Body of pancreas (tissue), 4 donors: Measurements from ENCODE around the gene PRRC2A.

Experiments used
- POLR2A ChIP-seq, 3 donors: fragments of 450-650 bp; IDR thresholded peaks; one replicate each; pipeline ENCODE4 v1.6.1; 2016; ENCODE audit warnings: antibody characterized with exemption in 3 of 3, mild to moderate bottlenecking in 2 of 3
- TF ChIP-seq, protein P1 (sequence below), 7 experiments: fragments of 450-650 bp in 4 of 7; fragments of 200-600 bp in 3 of 7; sonication (generic) in 3 of 7; IDR thresholded peaks; one replicate each; pipeline ENCODE4 v1.5.1; 2016 to 2019; ENCODE audit warnings: antibody characterized with exemption in 7 of 7

DNA sequence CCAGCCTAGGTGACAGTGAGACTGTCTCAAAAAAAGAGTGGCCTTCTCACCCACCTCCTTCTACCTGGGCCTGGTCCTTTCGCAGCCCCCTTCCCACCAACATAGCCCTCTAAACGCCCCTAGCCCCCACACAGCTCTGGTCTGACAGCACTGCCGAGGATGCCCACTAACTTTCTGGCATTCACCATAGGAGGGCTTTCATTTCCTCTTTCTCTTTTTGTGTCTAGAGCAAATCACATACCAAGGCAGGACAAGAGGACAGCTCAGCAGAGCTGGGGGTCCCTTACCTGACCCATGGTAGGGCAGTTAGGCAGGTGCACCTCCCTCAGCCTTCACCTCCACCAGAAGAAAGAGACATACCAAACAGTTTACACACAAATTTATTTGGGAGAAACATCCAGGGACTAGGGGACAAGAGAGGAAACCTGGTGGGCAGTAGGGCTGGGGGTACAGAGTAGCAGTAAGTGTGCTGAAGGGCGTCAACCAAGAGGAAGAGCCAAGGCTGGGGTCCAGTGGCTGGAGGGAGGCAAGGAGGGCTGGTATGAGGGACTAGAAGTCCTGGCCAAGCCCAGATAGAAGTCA lies 55.9 kb downstream of the PRRC2A start:
- TF ChIP-seq, protein P1, sequence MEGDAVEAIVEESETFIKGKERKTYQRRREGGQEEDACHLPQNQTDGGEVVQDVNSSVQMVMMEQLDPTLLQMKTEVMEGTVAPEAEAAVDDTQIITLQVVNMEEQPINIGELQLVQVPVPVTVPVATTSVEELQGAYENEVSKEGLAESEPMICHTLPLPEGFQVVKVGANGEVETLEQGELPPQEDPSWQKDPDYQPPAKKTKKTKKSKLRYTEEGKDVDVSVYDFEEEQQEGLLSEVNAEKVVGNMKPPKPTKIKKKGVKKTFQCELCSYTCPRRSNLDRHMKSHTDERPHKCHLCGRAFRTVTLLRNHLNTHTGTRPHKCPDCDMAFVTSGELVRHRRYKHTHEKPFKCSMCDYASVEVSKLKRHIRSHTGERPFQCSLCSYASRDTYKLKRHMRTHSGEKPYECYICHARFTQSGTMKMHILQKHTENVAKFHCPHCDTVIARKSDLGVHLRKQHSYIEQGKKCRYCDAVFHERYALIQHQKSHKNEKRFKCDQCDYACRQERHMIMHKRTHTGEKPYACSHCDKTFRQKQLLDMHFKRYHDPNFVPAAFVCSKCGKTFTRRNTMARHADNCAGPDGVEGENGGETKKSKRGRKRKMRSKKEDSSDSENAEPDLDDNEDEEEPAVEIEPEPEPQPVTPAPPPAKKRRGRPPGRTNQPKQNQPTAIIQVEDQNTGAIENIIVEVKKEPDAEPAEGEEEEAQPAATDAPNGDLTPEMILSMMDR (IDR thresholded peaks at IDR 0.05) = no peak
- TF ChIP-seq POLR2A (IDR thresholded peaks at IDR 0.05) = no peak
